ENCODE data around the gene STX3. TPM values are rescaled to one million over a fixed set of nuclear protein-coding genes. Genes with fewer than 3 reads are reported as not detected.

Gene STX3
- polyA plus RNA-seq, 1 donor from 2014 or later: 21.3 TPM

GRCh38 chr11:59746111-59746510, 9.1 kb upstream of the STX3 start:
- Histone ChIP-seq H3K9me3 (ENCODE audit: low read length) (no peaks in the 10 kb centered on the region), H2AFZ (ENCODE audit: low read depth, low read length) (no peak overlapping the region), H3K27me3 (ENCODE audit: insufficient read depth, low read depth, low read length) (no peaks in the 10 kb centered on the region), H3K4me2 (ENCODE audit: low read length) (no peak overlapping the region), H4K20me1 (ENCODE audit: insufficient read depth) (no peaks in the 10 kb centered on the region), H3K9ac (ENCODE audit: low read length) (no peak overlapping the region), H3K27ac (ENCODE audit: low read length) (no peak overlapping the region), H3K9me2 (ENCODE audit: insufficient read depth, low read length) (no peaks in the 10 kb centered on the region), H3K79me2 (replicated peaks; ENCODE audit: insufficient read depth, low read length) (no peaks in the 10 kb centered on the region), H3K36me3 (ENCODE audit: insufficient read depth, low read length) (no peaks in the 10 kb centered on the region), H3K4me3 (ENCODE audit: low read length) (no peak overlapping the region), H3F3A (ENCODE audit: insufficient read depth, low read length, poor library complexity, severe bottlenecking) (no peaks in the 10 kb centered on the region)
- no peak for TF ChIP-seq TAF1 (IDR thresholded peaks at IDR 0.05; ENCODE audit: low read depth)
- no peak for TF ChIP-seq POLR2AphosphoS5 (IDR thresholded peaks at IDR 0.05)
- no peak for TF ChIP-seq SMC3 (conservative IDR thresholded peaks at IDR 0.05; ENCODE audit: poor library complexity)
- TF ChIP-seq REST (IDR thresholded peaks at IDR 0.05; ENCODE audit: borderline replicate concordance): no peak
- TF ChIP-seq MXI1 (conservative IDR thresholded peaks at IDR 0.05; ENCODE audit: poor library complexity, severe bottlenecking): no peak
- no peak for TF ChIP-seq EZH2 (IDR thresholded peaks at IDR 0.05; ENCODE audit: borderline replicate concordance, insufficient read depth, low read length, poor library complexity, severe bottlenecking)
- no peak for TF ChIP-seq RAD21 (conservative IDR thresholded peaks at IDR 0.05)
- no peak for TF ChIP-seq CTCF (IDR thresholded peaks at IDR 0.05; ENCODE audit: poor library complexity, severe bottlenecking)
- TF ChIP-seq EP300 (conservative IDR thresholded peaks at IDR 0.05; ENCODE audit: poor library complexity, severe bottlenecking): no peak

- Histone ChIP-seq H3K27me3 (ENCODE audit: insufficient read depth, low read depth, low read length) (peaks cover 10% of the 10 kb centered on the region), H3K36me3 (ENCODE audit: insufficient read depth, low read length) (no peaks in the 10 kb centered on the region), H3K9ac (ENCODE audit: low read length) (peak overlapping the region; percentile 68), H3K79me2 (replicated peaks; ENCODE audit: insufficient read depth, low read length) (no peaks in the 10 kb centered on the region), H3K9me3 (ENCODE audit: low read length) (no peaks in the 10 kb centered on the region), H3K4me3 (ENCODE audit: low read length) (peak overlapping the region; percentile 96), H3K4me2 (ENCODE audit: low read length) (peak overlapping the region; percentile 85), H3F3A (ENCODE audit: insufficient read depth, low read length, poor library complexity, severe bottlenecking) (no peaks in the 10 kb centered on the region), H2AFZ (ENCODE audit: low read depth, low read length) (peak overlapping the region; percentile 79), H3K9me2 (ENCODE audit: insufficient read depth, low read length) (no peaks in the 10 kb centered on the region), H4K20me1 (ENCODE audit: insufficient read depth) (no peaks in the 10 kb centered on the region), H3K27ac (ENCODE audit: low read length) (no peak overlapping the region)
- TF ChIP-seq MXI1 (conservative IDR thresholded peaks at IDR 0.05; ENCODE audit: poor library complexity, severe bottlenecking) (peak; percentile 37), EZH2 (IDR thresholded peaks at IDR 0.05; ENCODE audit: borderline replicate concordance, insufficient read depth, low read length, poor library complexity, severe bottlenecking) (no peak), EP300 (conservative IDR thresholded peaks at IDR 0.05; ENCODE audit: poor library complexity, severe bottlenecking) (no peak), POLR2AphosphoS5 (IDR thresholded peaks at IDR 0.05) (peak; percentile 12), TAF1 (IDR thresholded peaks at IDR 0.05; ENCODE audit: low read depth) (peak; percentile 12), REST (IDR thresholded peaks at IDR 0.05; ENCODE audit: borderline replicate concordance) (no peak), RAD21 (conservative IDR thresholded peaks at IDR 0.05) (peak; percentile 76), CTCF (IDR thresholded peaks at IDR 0.05; ENCODE audit: poor library complexity, severe bottlenecking) (peak; percentile 93), SMC3 (conservative IDR thresholded peaks at IDR 0.05; ENCODE audit: poor library complexity) (peak; percentile 88)
Measured at GRCh38 chr11:59753650-59754493, 1.3 kb upstream of the STX3 start.

All from neural cell (in vitro differentiated cells).